ENCODE measurements around the gene KRTAP2-4.
A peak's percentile ranks its signal among the peaks of the same experiment; 100 is the strongest.
"Not testable (repeated sequence)": the region's sequence is repeated elsewhere in the genome, so short reads cannot be mapped to it uniquely, and the experiment has no call there.

KRTAP2-4 gene

GRCh38 chr17:41065829-41066624 lies at the start of gene KRTAP2-4:
Gene KRTAP2-4, minus strand, starts transcription at chr17:41065879. Its CDS starts 34 bp downstream, at chr17:41065845.
- DNase-seq = no peak

- no peak for DNase-seq
Observed at GRCh38 chr17:41111151-41111885, 45.6 kb upstream of the KRTAP2-4 start.

GRCh38 chr17:41108728-41109386 lies 43.2 kb upstream of the KRTAP2-4 start:
- not testable (repeated sequence) for DNase-seq

GRCh38 chr17:41107941-41108450 lies 42.3 kb upstream of the KRTAP2-4 start:
- DNase-seq = no peak

- DNase-seq = not testable (repeated sequence)
Observed at GRCh38 chr17:41105347-41105746, 39.7 kb upstream of the KRTAP2-4 start, which contains the start of gene KRTAP4-9. Gene KRTAP4-9, plus strand, starts transcription at chr17:41105389. Its CDS starts 0 bp downstream, at chr17:41105389.

- DNase-seq = not testable (repeated sequence)
Observed at GRCh38 chr17:41104386-41105038, 38.8 kb upstream of the KRTAP2-4 start.

GRCh38 chr17:41103896-41104295 lies 38.2 kb upstream of the KRTAP2-4 start:
- DNase-seq = no peak

- no peak for DNase-seq
Observed at GRCh38 chr17:41101586-41102259, 36.0 kb upstream of the KRTAP2-4 start, which contains the start of gene KRTAP4-16. Gene KRTAP4-16, minus strand, starts transcription at chr17:41102209. Its CDS starts 0 bp downstream, at chr17:41102209.

GRCh38 chr17:41099682-41100480 lies 34.2 kb upstream of the KRTAP2-4 start:
- DNase-seq = peak; percentile 44

- peak; percentile 30 for DNase-seq
Observed at GRCh38 chr17:41098481-41098880, 32.8 kb upstream of the KRTAP2-4 start.

GRCh38 chr17:41098042-41098441 lies 32.4 kb upstream of the KRTAP2-4 start, which contains the start of gene KRTAP4-8:
Gene KRTAP4-8, minus strand, starts transcription at chr17:41098142. Its CDS starts 58 bp downstream, at chr17:41098084.
- no peak for DNase-seq

GRCh38 chr17:41096055-41096454 lies 30.4 kb upstream of the KRTAP2-4 start:
- no peak for DNase-seq

GRCh38 chr17:41088760-41089352 lies 23.2 kb upstream of the KRTAP2-4 start:
- not testable (repeated sequence) for DNase-seq

GRCh38 chr17:41084100-41084856 lies 18.6 kb upstream of the KRTAP2-4 start, which contains the start of gene KRTAP4-7:
Gene KRTAP4-7, plus strand, starts transcription at chr17:41084150. Its CDS starts 57 bp downstream, at chr17:41084207.
- DNase-seq = not testable (repeated sequence)

GRCh38 chr17:41083427-41083826 lies 17.7 kb upstream of the KRTAP2-4 start:
- DNase-seq = not testable (repeated sequence)

- DNase-seq = no peak
Observed at GRCh38 chr17:41082626-41083025, 16.9 kb upstream of the KRTAP2-4 start.

GRCh38 chr17:41076788-41077187 lies 11.1 kb upstream of the KRTAP2-4 start:
- no peak for DNase-seq

GRCh38 chr17:41073676-41074075 lies 8.0 kb upstream of the KRTAP2-4 start:
- no peak for DNase-seq

- no peak for DNase-seq
Observed at GRCh38 chr17:41071606-41072360, 6.1 kb upstream of the KRTAP2-4 start.

Data from T1000 (cell line).